HG03025 (cell line): ENCODE measurements around the gene KCNN3.

Source experiments
- ATAC-seq: cut with Tn5 transposase; IDR thresholded peaks from one replicate; pipeline ENCODE4 v1.9.1; 2021; ENCODE audit warnings: mild to moderate bottlenecking, moderate library complexity; ENCODE audit not compliant: unreplicated experiment, low FRiP score

The KCNN3 gene

DNA sequence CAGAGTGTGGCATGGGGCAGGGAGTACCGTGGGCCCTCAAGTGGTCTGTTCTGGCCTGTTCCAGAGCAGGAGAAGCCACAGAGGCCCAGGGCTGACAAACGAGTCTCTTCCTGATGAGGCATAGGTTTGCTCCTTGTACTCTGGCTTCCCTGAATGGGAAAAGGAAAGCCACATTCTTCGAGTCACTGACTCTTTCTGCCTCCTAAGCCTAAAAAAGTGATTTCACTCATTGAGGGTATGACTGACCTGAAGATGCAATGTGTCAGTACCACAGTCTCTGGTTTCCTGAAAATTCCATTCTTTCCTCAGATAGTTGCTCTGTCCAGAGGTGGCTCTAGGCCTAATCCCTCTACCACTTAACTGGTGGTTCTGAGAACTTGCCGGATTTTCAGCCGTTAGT lies 92.3 kb downstream of the KCNN3 start:
- ATAC-seq: no peak

- no peak for ATAC-seq
These were observed 92.9 kb downstream of the KCNN3 start for GRCh38 chr1:154777154-154777553.

DNA sequence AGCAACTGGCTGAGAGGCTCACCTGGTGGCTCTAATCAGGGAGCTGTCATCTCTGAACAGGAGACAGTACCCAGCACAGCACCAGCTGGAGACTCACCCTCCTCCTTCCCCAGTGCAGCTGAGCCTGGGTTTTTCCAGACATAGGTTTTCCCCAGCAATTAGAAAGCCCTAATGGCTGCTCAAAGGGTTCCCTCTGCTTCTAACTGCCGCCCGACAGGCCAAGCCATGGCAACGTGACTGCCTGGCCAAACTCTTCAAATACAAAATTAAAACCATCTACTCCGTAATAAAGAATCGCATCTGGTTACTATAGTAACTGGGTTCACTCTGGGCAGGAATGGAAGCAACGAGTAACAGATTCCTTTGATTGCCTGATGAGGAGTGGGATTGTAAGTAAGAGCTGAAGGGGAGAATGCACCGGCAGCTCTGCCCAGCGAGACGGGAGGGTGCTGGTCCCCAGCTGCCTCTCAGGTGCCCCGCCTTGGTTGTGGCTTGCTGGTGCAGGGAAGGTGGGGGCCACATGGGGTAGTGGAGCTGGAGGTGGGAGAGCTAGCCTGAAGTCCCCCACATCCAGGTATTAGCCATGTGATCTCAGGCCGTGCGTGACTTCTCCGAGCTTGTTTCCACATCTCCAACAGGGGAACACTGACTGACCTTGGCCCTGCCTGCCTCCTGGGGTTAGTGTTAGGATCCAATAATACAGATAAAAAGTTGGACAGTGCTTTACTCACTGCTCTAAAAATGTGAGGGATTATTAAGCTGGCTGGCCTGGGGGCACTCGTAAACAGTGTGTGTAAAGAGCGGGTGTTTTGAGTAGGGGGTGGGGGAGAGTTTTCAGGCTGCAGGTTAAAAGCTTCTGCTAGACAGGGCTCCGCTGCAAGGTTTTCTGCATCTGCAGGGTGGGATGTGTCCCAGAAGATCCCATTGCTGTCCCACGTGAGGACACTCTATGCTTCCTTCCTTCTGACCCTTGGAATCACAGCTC lies 94.2 kb downstream of the KCNN3 start:
- ATAC-seq: no peak

GRCh38 chr1:154774175-154774855 lies 95.8 kb downstream of the KCNN3 start:
- no peak for ATAC-seq

- no peak for ATAC-seq
These were observed 96.5 kb downstream of the KCNN3 start for GRCh38 chr1:154773551-154773950.

DNA sequence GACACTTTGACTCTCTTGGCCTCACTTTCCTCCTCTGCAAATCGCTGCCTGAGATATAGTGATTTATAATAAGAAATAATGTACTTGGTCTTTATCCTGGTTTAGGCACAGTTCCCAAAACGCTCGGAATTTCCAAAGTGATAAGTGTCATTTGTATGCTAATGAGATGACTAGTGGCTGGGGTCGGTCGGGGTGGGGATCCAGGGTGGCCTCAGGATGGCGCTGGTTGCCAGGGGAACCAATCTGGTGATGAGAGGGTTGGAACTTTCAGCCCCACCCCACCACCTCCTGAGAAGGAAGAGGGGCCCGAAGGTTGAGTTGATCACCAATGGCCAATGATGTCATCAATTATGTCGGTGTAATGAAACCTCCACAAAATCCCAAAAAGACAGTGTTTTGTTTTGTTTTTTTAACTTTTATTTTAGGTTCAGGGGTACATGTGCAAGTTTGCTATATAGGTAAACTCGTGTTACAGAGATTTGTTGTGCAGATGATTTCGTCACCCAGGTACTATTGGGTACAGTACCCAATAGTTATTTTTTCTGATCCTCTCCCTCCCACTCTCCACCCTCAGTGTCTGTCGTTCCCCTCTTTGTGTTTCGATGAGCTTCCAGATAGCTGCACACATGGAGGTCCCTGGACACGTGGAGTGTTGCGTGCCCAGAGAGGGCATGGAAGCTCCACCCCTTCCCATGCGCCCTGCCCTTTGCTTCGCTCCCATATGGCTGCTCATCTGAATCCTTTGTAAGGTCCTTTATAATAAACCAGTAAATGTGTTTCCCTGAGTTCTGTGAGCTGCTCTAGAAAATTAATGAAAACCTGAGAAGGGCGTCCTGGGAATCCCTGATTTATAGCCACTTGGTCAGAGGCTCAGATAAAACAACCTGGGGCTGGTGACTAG lies 97.2 kb downstream of the KCNN3 start:
- ATAC-seq: no peak

DNA sequence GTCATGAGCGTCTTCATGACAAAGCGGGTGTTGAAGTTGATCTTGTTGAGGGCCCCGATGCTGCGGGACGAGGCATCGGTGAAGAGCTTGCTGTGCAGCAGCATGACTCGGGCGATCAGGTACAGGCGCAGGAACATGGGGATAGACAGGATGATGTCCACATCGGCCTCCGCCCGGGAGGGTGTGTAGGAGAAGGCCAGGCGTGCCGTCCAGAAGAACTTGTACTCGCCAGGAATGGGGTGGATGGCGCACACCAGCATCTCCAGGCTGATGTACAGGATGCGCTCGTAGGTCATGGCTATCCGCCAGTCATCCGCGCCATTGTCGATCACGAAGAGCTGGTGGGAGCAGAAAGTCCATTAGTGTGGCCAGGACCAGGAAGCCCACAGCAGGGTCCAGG lies 98.0 kb downstream of the KCNN3 start:
- ATAC-seq: no peak

DNA sequence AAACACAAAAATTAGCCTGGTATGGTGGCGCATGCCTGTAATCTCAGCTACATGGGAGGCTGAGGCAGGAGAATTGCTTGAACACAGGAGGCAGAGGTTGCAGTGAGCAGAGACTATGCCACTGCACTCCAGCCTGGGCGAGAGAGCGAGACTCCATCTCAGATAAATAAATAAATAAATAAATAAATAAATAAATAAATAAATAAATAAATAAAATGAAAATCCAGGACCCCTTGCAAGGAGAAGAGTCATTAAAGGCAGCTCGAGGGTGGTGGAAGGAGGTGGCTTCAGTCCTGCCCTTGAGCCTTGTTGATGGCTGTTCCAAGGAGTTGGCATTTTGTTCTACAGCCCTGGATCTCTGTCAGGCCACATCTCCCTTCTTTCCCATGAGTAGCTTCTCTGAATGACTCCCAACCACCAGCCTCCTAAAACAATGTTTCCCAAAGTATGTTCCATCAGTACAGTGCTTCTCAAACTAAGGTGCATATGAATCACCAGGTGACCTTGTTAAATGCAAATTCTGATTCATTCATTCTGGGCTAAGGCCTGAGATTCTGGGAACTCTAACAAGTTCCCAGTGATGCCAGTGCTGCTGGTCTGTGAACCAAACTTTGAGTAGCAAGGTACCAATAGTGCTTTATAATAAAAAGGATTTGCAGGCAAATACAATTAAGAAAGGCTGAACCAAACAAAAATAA lies 99.0 kb downstream of the KCNN3 start:
- no peak for ATAC-seq

- no peak for ATAC-seq
These were observed 100.7 kb downstream of the KCNN3 start for GRCh38 chr1:154769193-154769895.

- ATAC-seq: no peak
These were observed 101.5 kb downstream of the KCNN3 start for GRCh38 chr1:154768456-154769125.

GRCh38 chr1:154767315-154768240 lies 102.5 kb downstream of the KCNN3 start:
- ATAC-seq: no peak

DNA sequence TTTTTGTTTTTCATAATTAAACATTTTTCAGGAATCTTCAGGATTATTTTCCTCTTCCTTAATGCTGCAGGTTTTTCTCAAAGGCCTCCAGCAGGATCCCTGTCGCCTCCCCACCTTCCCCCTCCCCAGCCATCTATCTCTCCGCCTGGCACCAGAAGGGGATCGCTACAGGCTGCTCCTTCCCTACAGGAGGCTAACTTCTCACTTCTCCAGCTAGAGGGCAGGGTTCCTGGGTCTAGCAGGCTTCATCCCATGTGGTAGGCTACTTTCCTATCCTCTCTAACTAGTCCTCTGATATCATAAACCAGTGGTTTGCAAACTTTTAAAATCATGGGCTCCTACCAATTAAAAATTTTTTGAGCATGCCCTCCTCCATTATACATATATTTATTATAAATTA lies 104.1 kb downstream of the KCNN3 start:
- no peak for ATAC-seq

GRCh38 chr1:154764773-154765172 lies 105.3 kb downstream of the KCNN3 start:
- no peak for ATAC-seq

DNA sequence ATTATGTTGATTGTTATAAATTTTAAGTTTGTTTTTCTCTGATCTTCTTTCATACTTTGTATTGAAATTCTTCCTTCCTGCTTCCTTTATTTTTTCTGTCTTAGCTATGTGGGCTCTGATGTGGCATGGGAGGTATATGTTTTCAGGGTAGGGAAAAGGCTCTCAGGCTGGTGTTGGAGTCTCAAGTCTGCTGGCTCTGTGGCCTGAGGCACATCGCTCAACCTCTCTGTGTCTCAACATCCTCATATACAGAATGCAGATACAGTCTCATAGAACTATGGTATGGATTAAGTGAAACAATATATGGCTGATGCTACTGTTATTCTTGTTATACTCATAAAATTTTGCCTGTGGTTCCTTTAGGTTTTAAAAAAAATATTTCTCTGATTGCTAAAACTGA lies 105.9 kb downstream of the KCNN3 start:
- ATAC-seq: no peak

DNA sequence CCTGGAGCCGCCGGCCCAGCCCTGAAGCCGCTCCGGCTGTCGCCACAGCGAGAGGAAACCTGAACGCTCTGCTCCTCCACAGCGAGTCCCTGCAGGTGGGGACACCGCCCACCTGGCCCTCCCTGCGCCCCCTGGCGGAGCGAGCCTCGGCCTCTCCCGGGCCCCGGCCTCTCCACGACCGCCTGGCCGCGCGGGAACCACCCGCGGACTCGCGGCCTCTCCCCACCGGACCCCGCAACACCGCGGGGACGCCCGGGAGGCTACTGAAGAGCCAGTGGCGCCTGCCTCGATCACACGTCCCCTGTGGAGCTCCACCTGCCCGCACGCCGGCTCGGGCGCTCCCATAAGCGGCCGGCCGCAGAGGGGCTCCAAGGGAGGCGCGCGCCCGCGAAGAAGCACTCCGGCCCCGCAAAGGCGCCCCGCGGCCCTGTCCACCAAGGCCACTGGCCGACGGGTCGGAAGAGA lies 109.6 kb downstream of the KCNN3 start:
- no peak for ATAC-seq

- no peak for ATAC-seq
These were observed 110.3 kb downstream of the KCNN3 start for GRCh38 chr1:154759793-154760192.

- no peak for ATAC-seq
These were observed 110.9 kb downstream of the KCNN3 start for GRCh38 chr1:154759196-154759595.

- ATAC-seq: no peak
These were observed 111.7 kb downstream of the KCNN3 start for GRCh38 chr1:154758346-154758745.
